ENCODE measurements around the gene PHLDA2. TPM values are rescaled to one million over a fixed set of nuclear protein-coding genes. Genes with fewer than 3 reads are reported as not detected.

Gene PHLDA2
- total and polyA plus RNA-seq, 2 of the 13 experiments (the other 11 are each of a cell fraction or from before 2014, with no cell fraction given) = 0.55 to 0.78 TPM

- POLR2A ChIA-PET = interaction anchor here (1.2 kb wide), 1 partner anchor 16 kb away, joined by 3 read pairs; no protein-coding TSS in a partner anchor
- CTCF ChIA-PET (ENCODE audit: low intra/inter-chr PET ratio, low total read pairs) = no interaction called here
- no peak for ATAC-seq
Observed at GRCh38 chr11:2919837-2920236, 9.4 kb downstream of the PHLDA2 start.

More at GRCh38 chr11:2919837-2920236, 9.4 kb downstream of the PHLDA2 start:
- H3K36me3 ChIP-seq (replicated peaks in 1 of 2; ENCODE audit: control insufficient read depth in 1 of 2, insufficient read depth in 2 of 2, low read length in 2 of 2) = no peaks in the 10 kb centered on the region
- peaks cover 4% of the 10 kb centered on the region for H3K4me1 ChIP-seq (ENCODE audit: insufficient read depth, low read length)
- intact Hi-C loops (cut with micrococcal nuclease; ENCODE audit: unreplicated experiment) (no loop called here), in situ Hi-C loops (cut with HindIII; ENCODE audit: extremely low pct_ligation_motif_present, low pct_unique_long_range_greater_than_20kb) (no loop called here)
- TF ChIP-seq ZNF816 (CRISPR knock-in tag; IDR thresholded peaks at IDR 0.05; ENCODE audit: borderline replicate concordance) (no peak), MZF1 (CRISPR knock-in tag; IDR thresholded peaks at IDR 0.05; ENCODE audit: borderline replicate concordance) (no peak), ZNF546 (CRISPR knock-in tag; conservative IDR thresholded peaks at IDR 0.05) (no peak), ZNF710 (CRISPR knock-in tag; IDR thresholded peaks at IDR 0.05; ENCODE audit: borderline replicate concordance) (no peak), BRF2 (CRISPR knock-in tag; IDR thresholded peaks at IDR 0.05) (no peak), SETDB1 (CRISPR knock-in tag; IDR thresholded peaks at IDR 0.05; ENCODE audit: borderline replicate concordance) (no peak), NCOA5 (CRISPR knock-in tag; IDR thresholded peaks at IDR 0.05) (no peak), DNMT3B (CRISPR knock-in tag; conservative IDR thresholded peaks at IDR 0.05) (no peak)
- H3K27ac ChIP-seq (ENCODE audit: extremely low read length, insufficient read depth, low read length) = no peak overlapping the region
- no peaks in the 10 kb centered on the region for H3K9me3 ChIP-seq (ENCODE audit: low read length)
- 82% methylated on average over 3 of the region's 13 CpGs for WGBS (ENCODE audit: low lambda C conversion rate)
- no TSS peak for BruUV-seq (replicated peaks)
- H3K9ac ChIP-seq (ENCODE audit: insufficient read depth, low read depth, low read length) = no peak overlapping the region
- no peaks in the 10 kb centered on the region for H3K79me2 ChIP-seq (ENCODE audit: insufficient read depth, low read length)
- FAIRE-seq (no peak), DNase-seq (ENCODE audit: low spot score) (no peak)
- H3K27me3 ChIP-seq (ENCODE audit: control insufficient read depth in 1 of 2, insufficient read depth in 2 of 2, low read length in 2 of 2) = no peaks in the 10 kb centered on the region
- H3K4me3 ChIP-seq (replicated peaks in 1 of 3; ENCODE audit: insufficient read depth in 1 of 3, low read depth in 2 of 3, low read length in 3 of 3) = no peak overlapping the region
- H2AFZ ChIP-seq (ENCODE audit: low read length) = no peak overlapping the region
- no peak overlapping the region for H3K4me2 ChIP-seq (ENCODE audit: low read depth, low read length)
- 0 out of 2 replicates have a peak, but pooled peaks cover 2% of the 10 kb centered on the region for H4K20me1 ChIP-seq (ENCODE audit: insufficient read depth, low read length)

Measured in HepG2 (cell line).